GM18519 (cell line): ENCODE data around the gene CCDC175.
A peak's percentile ranks its signal among the peaks of the same experiment; 100 is the strongest.

ENCODE experiments used
- ATAC-seq: cut with Tn5 transposase; IDR thresholded peaks from one replicate; pipeline ENCODE4 v1.9.1; 2021; ENCODE audit warnings: mild to moderate bottlenecking, moderate library complexity; ENCODE audit not compliant: unreplicated experiment, low FRiP score

CCDC175 gene

DNA sequence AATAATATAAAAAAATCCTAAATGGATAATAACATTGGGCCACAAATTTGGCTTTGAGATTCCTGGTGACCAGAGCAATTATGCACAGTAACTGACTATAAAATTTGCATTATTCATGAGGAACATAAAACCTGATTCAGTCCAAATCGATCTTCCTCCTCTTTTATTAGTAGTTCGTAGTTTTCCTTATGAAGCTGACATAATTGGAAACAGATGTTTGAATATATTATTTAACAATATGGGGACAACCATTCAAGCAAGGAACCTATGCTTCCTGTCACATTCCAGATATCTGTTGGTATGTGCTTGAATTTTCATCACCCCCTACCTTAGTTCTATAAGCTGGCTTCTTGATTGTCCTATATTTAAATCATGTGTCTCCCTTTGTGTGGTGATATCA lies 34.9 kb downstream of the CCDC175 start:
- ATAC-seq, result no peak

DNA sequence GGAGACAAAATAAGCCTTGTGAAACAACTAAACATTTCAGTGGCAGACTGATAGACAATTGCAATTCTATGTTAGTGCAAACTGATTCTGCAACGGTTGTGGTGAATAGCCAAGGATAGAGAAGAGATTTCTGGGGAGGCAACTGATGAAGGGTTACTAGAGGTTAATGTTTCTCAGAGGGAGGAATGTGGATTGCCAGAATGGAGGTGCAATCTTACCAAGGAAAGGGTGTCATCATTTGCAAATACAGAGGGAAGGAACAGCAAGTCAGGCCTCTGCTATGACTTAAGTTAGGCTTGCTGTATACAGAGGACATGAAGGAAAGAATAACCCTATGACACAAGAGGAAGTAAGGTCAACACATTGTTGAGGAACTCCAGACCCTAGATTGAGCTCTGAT lies 35.8 kb downstream of the CCDC175 start:
- no peak for ATAC-seq

DNA sequence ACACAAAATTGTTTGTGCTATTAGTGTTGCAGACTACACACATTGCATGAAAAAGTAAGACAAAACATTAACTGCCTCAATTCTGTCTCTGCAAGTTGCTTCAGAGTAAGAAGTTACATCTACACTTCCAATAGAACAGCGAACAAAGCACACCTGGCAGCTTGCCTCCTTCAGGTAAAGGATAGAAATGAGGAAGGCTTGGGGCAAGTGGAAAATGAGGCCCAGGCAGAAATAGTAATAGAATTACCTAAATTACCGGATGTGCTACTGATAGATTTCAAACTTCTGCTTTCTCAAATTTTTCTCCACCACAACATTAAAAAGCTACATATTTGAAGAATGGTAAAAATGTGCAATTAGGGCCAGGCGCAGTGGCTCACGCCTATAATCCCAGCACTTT lies 37.7 kb downstream of the CCDC175 start:
- no peak for ATAC-seq

DNA sequence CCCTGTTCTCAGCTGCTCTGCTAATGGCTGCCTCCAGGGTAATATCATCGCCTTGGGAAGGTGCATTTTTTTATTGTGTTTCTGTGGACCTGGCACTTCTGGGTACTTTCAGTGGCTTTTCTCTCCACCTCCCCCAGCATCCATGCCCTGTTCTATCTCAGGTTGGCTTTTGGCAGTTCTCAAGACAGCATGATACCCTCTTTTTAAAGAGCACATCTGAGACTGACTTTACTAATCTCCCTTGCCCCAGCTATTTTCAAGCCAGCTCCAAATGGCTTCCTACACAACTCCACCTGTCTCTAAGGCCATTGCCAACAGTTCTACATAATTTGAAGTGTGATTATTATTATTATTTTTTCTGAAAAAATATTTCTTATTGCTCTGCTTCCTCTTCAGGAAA lies 39.1 kb downstream of the CCDC175 start:
- ATAC-seq, result no peak

DNA sequence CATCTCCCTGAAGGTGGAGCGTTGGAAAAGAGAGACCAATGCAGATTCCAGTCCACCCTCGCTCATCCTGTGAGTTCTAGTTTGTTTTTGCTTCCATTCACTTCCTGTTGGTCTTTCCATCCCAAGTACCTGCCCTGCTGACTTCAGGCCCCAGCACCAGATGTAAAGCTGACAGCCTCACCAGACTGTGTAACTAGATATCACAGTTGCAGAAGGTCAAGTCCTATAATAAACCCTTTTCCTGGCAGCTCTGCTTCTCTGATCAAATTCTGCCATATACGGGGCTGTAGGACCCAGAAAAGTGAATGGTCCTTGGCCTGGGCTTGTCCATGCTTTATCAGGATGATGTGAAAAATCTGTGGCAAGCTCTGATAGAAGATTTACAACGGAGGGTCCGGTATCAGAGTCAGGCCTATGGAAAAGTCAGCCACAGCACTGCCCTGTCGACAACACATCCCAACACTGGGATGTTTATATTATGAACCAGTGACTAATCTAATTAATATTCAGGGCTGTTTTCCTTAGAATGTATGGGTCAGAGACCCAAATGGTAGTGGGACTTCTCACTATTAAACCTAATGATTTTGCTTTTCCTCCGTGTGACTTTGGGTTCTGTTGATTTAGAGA lies 42.1 kb downstream of the CCDC175 start:
- no peak for ATAC-seq

DNA sequence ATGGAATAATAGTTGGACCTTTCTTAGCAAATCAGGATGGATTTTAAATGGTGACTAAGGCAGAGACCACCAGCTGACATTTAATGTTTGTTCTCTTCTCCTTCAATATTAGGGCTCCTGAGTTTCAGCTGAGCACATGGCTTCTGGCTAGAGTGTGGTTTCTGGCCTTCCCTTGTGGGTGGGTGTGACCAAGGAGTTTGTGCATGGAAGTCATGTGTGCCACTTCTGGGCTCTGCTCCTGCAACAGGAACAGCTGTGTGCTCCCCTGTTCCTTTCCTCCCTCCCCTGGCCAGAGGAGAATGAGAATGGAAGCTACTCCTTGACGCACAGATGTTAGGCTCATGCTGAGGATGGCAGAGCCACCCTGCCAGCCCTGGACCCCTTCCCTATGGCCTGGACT lies 44.2 kb downstream of the CCDC175 start:
- ATAC-seq, result no peak

DNA sequence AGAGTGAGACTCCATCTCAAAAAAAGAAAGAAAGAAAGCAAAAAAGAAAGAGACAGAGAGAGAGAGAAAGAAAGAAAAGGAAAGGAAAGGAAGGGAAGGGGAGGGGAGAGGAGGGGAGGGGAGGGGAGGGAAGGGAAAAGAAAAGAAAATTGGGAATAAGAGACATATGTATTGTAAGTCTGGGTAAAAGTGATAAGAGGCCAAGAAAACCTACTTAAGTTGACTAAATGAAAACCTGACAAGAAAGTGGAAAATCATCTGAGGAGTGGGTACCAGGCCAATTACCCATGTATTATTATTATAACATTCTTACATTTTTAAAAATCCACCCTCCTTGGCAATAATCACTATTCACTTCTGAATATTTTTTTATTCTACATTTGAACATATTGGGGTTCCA lies 46.3 kb downstream of the CCDC175 start:
- ATAC-seq, result no peak

DNA sequence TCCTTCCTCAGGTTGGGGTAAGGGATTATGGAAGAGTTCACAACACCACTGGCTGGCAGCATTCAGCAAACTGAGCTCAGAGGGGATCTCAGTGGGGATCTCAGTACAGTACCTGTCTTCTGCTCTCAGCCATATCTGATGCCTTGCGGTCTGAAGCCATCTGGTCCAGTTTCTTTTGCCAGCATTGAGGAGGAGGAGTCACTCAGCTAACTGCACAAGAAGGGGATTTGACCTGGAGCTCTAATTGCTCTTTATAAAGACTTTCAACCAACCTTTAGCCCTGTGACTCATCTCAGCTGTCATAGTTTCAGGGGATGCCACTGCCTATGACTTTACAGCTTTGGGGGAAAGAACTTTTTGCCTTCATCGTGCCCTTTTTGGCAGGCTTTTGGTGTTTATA lies 47.4 kb downstream of the CCDC175 start:
- ATAC-seq, result no peak

DNA sequence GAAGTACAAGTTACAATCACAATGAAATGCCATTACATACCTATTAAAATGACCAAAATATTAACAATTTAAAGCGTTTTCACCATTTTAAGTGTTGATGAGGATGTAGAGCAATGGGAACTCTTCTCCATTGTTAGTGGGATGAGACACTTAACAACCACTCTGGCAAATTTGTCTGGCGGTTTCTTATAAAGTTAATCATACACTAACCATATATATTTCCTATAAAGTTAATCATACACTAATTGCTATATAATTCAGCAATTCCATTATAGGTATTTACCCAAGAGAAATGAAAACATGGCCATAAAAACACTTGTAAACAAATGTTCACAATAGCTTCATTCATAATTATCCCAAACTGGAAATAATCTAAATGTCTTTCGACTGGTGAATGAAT lies 56.4 kb downstream of the CCDC175 start:
- no peak for ATAC-seq

DNA sequence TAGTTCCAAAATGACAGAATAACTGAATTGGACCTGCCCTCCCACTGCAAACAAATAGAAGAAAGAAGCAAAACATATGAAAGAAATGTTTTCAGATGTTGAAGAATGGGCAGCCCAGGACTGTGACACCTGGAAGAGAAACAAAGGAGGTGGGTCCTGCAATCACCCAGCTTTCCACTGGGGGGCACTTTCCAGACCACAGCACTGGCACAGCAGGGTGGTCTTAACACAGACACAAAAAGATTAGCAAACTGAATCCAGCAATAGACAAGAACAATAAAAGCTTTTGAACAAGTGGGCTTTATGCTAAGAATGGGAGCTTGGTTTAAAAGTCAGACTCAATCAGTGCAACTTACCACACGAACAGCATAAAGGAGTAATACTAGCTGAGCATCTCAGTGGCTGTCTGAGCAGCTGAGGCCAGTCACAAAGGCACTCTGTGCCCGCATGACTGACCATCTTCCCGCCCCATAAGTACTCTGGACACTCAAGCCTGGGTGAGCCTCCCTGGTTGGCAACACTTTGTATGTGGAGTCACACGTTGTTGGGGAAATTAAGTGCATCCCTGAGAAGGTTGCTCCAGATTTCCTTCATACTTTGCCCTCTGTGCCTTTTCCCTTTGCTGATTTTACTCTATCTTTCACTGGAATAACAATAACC lies 64.6 kb downstream of the CCDC175 start:
- ATAC-seq, result no peak

DNA sequence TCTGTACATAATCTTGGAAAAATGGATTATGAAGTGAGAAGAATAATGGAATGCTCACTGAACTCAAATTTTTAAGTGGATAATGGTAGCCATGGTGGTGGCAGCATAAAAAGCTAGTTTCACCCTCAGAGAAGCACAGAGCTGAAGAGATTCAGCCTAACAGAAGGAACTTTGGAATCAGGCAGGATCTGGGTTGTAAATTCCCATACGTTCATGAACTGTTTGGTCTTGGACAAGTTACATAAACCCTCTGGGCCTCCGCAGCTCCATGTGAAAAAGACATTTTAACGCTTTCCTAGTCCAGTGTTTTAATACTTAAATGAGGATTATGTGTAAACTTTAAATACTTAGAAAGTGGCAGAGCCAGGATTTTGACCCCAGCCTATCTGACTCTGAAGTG lies 65.6 kb downstream of the CCDC175 start:
- ATAC-seq, result no peak

DNA sequence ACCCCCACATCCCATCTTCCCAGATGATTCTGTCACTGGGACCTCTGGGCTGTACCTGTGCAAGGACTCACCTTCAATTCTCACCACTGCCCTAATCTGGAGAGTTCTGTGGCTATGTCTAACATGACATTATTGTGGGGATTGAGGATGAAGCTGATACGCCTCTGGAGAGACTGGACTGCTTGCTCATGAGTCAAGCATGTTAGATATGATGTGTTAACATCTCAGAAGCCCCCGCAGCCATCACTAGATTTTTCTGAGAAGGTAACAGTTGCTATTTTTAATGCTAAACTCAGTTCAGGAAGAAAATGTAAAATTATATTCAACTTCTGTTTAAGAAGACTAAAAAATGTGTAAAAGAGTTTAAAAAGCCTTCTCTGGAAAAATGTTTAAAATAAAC lies 66.6 kb downstream of the CCDC175 start:
- no peak for ATAC-seq

DNA sequence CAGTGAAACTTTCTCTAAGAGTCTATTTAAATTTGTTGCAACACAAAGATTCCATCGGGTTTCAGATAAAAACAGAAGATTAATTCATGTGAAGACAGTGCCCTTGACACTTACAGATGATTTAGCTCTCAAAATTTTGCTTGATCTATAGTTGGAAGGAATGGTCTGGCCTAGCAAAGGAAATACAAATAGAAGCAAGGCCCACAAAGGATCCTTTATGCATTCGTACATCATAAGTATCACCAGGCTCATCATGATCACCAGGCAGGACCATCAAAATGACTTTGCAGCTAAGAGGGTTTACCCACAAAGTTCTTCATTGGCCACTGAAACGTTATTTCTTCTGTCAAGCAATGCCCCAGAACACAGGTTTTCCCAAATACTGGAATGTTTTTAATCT lies 67.5 kb downstream of the CCDC175 start:
- ATAC-seq, result no peak

DNA sequence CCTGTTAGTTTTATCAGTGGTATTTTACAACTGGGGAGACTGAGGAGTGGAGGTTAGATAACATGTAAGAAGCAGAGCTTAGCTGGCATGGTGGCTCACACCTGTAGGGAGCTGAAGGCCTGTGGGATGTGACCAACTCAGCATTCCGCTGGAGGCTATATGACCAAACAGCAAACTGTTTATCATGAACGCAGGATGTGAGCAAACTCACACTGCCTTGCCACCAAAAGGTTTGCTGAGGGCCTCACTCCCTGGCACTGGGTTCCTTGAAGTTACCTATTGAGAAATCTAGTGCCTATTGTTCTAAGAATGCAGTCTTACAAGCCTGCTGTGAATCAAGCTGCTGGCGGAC lies 68.9 kb downstream of the CCDC175 start:
- no peak for ATAC-seq

DNA sequence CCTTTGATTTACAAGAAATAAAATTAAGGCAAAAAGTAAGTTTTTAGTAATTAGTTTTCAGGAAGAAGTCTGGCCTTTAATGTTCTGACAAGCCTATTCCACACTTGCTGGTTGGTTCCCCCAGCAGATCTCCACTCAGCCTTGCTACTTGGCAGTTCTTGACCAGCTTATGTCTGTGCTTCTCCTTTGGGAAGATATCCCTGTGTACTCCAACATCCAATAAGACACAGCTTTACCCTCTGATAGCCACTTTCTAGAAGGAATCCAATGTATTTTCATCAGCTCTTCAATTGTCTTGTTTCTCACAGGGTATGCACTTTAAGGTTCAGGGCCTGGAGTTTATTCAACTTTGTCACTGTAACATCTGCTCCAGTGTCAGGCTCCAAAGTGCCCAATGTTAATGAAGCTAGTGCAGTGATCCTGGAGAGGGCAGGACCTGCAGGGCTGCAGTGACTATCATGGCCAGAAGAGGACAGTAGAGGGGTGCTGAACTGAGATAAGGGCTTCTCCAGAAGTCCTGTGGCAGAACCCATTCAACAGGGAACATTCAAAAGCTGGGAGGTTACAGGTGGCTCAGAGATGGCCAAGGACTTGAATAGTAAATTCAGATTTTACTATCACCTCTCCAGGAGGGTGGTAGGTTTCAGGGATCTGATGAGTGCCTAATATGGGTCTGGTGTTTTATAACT lies 69.4 kb downstream of the CCDC175 start:
- no peak for ATAC-seq

DNA sequence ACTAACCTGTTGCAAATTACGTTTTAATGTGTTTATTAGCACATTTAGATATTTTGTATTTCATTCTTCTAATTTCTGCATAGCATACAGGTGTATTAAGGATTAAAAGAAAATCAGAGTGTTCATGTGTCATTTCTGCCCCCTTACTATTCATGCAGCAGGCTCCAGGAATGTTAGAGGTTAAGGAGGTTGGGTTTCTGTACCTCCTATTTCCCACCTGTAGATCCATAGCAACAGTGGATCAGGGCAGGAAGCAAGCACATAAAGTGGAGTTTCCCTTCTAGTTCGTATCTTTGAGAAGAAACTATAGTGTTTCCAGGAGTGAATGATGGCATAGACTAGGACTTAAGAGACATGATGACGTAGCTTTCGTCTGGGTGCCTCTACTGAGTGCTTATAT lies 73.4 kb downstream of the CCDC175 start:
- no peak for ATAC-seq

DNA sequence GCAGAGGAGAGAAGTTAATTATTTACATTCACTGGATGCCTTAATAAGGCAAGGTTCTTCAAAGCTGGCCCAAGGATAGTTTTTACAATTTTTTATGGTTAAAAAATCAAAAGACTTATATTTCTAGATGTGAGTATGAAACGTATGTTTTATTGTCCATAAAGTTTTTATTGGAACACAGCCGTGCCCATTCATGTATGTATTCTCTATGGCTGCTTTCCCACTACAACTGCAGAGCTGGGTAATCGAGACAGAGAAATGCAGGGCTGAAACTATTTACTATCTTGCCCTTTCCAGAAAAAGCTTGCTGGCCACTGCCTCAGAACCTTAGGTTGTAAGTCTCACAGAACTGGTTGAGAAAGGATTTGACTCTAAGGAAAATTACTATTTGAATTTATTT lies 75.9 kb downstream of the CCDC175 start:
- no peak for ATAC-seq

DNA sequence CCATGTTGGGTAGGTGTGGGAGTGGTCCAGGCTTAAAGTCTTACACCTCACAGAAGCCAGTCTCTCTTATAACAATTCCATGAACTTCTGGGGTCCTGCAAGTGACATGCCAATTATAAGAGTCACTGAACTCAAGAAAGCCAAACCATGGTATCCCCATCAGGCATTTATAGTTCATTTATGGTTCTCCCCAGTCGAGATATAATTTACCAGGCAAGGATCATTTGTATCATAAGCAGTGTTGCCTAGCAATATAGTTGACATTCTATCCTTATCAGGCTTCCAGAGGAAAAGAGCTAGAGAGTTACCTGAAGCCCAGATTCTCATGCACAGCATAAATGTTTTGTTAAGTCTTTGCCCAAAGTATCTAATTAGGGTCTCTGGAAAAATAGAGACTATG lies 84.2 kb downstream of the CCDC175 start:
- ATAC-seq, result no peak

DNA sequence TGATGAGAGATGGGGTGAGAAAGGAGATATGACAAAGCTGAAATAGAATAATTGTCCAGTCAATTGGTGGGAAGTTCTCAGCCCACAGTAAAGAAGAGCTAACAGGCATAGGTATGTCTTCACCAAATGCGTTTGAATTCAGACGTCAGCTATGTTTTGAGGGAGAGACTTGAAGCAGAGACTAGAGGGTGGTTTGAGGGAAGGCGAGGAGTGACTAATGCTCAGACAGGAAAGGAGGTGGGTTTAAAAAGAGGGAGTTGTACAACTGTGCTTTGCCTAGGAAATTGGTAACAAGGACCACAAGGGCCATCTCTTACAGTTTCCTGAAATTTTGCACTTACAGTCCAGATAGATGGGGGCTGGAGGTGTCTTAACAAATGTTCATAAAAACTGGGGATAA lies 85.9 kb downstream of the CCDC175 start:
- ATAC-seq, result no peak

DNA sequence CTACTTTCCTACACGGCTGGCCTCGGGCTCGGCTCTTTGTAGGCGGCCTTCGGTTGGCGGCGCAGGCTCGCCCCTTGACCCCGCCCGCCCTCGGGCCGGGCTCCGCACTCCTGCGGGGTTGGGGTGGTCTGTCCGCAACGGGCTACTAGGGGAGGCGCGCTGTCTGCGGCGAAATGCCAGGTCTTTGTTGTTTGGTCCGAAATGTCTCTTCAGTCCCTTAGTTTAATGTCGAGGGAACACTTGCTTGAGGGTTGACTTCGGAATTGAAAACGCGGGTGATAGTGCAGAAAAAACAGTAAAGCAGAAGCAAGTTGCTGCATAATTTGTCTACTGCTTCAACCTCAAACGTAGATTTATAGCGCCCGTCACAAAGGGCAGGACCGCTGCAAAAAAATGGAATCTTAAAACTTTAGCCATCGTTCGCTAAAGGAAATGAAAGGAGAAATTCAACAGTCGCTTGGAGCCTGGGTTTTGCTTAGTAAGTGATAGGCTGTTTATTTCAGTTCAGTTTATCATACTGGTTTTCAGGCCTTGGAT lies 91.9 kb downstream of the CCDC175 start:
- ATAC-seq, result peak; percentile 34

DNA sequence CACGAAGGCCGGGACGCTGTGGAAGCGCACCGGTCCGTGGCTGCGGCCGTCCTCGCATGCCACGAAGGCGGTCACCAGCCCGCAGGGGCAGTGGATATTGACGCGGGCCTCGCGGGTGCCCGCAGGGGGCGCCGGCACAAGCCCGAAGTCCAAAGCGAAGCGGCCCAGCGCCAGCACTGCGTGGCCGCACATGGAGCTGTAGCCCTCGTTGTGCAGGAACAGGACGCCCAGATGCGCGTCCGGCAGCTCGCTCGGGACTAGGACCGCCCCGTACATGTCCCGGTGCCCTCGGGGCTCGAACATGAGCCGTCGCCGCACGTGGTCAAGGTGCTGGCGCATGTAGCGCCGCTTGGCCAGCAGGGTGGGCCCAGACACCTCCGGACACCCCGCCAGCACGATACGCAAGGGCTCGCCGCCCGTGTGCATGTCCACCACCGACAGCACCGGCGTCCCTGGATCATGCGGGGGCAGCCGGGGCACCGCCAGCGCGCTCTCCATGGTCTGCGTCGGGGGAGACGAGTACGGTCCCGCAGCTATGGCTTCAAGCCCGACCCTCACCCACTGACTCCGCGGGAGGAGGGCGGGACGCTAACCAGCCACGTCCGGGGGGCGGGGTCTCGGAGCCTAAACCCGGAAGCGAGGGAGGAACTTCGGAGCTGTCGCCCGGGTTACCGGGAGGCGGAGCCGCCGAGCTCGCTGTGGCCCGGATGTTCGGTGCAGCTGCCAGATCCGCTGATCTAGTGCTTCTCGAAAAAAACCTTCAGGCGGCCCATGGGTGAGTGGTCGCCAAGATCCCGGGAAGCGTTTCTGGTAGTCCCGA lies 92.6 kb downstream of the CCDC175 start, which contains the start of the genes JKAMP and L3HYPDH:
Gene JKAMP, plus strand, starts transcription at position 699 of the 820 bp plus-strand sequence. Its CDS starts 73 bp downstream, at position 772.
Gene L3HYPDH, minus strand, starts transcription at position 590 of the 820 bp plus-strand sequence. Its CDS starts 92 bp downstream, at position 498.
- ATAC-seq, result peak; percentile 73
